Nephron (organoid): ENCODE results near the gene SMTNL2.

ENCODE experiments used
- H3K27ac Mint-ChIP-seq, 3 experiments: 2 replicates each; pipeline ENCODE4 v1.8.0; 2020; ENCODE audit warnings: mixed read lengths in 3 of 3, mild to moderate bottlenecking in 2 of 3, moderate library complexity in 1 of 3
- H3K27me3 Mint-ChIP-seq: 2 replicates; pipeline ENCODE4 v1.8.0; 2021; ENCODE audit warnings: low read depth, mild to moderate bottlenecking, moderate library complexity, mixed read lengths
- H3K36me3 Mint-ChIP-seq: 2 replicates; pipeline ENCODE4 v1.8.0; 2020; ENCODE audit warnings: low read depth, mixed read lengths
- H3K4me1 Mint-ChIP-seq: 2 replicates; pipeline ENCODE4 v1.8.0; 2020; ENCODE audit warnings: mixed read lengths
- H3K4me3 Mint-ChIP-seq, 3 experiments: 2 replicates each; pipeline ENCODE4 v1.8.0; 2020; ENCODE audit warnings: mild to moderate bottlenecking in 3 of 3, mixed read lengths in 3 of 3, moderate library complexity in 2 of 3
- H3K9me3 Mint-ChIP-seq: 2 replicates; pipeline ENCODE4 v1.8.0; 2020; ENCODE audit warnings: mixed read lengths
- CTCF ChIP-seq, 3 experiments: fragments of 200-600 bp; sonication (generic); IDR thresholded peaks; one replicate each; pipeline ENCODE4 v1.5.0; 2021; ENCODE audit warnings: antibody characterized with exemption in 3 of 3; ENCODE audit not compliant: unreplicated experiment in 3 of 3

Gene SMTNL2

GRCh38 chr17:4626734-4627256 is 42.5 kb downstream of the SMTNL2 start:
- Mint-ChIP-seq H3K36me3 (no peaks in the 10 kb centered on the region), H3K9me3 (peaks cover 2% of the 10 kb centered on the region), H3K4me1 (peaks cover 24% of the 10 kb centered on the region), H3K27ac (no peak overlapping the region), H3K4me3 (no peak overlapping the region), H3K27me3 (peaks cover 6% of the 10 kb centered on the region)
- no peak for TF ChIP-seq CTCF (IDR thresholded peaks at IDR 0.05; ENCODE audit: unreplicated experiment in 3 of 3)

- no peak for TF ChIP-seq CTCF (IDR thresholded peaks at IDR 0.05; ENCODE audit: unreplicated experiment in 3 of 3)
- H3K4me3 Mint-ChIP-seq, result no peak overlapping the region
- H3K36me3 Mint-ChIP-seq, result no peaks in the 10 kb centered on the region
- H3K27me3 Mint-ChIP-seq, result peaks cover 42% of the 10 kb centered on the region
- H3K9me3 Mint-ChIP-seq, result no peaks in the 10 kb centered on the region
- no peaks in the 10 kb centered on the region for H3K4me1 Mint-ChIP-seq
- H3K27ac Mint-ChIP-seq, result no peak overlapping the region
Observed at GRCh38 chr17:4631431-4631830, 47.1 kb downstream of the SMTNL2 start.

GRCh38 chr17:4631836-4632580 is 47.7 kb downstream of the SMTNL2 start:
- no peak for TF ChIP-seq CTCF (IDR thresholded peaks at IDR 0.05; ENCODE audit: unreplicated experiment in 3 of 3)
- H3K4me3 Mint-ChIP-seq, result no peak overlapping the region
- H3K4me1 Mint-ChIP-seq, result no peaks in the 10 kb centered on the region
- peaks cover 47% of the 10 kb centered on the region for H3K27me3 Mint-ChIP-seq
- H3K27ac Mint-ChIP-seq, result no peak overlapping the region
- H3K36me3 Mint-ChIP-seq, result no peaks in the 10 kb centered on the region
- H3K9me3 Mint-ChIP-seq, result no peaks in the 10 kb centered on the region

- Mint-ChIP-seq H3K4me1 (no peaks in the 10 kb centered on the region), H3K4me3 (no peak overlapping the region), H3K27me3 (peaks cover 53% of the 10 kb centered on the region), H3K27ac (no peak overlapping the region), H3K9me3 (no peaks in the 10 kb centered on the region), H3K36me3 (no peaks in the 10 kb centered on the region)
- TF ChIP-seq CTCF (IDR thresholded peaks at IDR 0.05; ENCODE audit: unreplicated experiment in 3 of 3), result no peak
Observed at GRCh38 chr17:4632581-4632920, 48.2 kb downstream of the SMTNL2 start.

- H3K4me1 Mint-ChIP-seq, result no peaks in the 10 kb centered on the region
- peaks cover 2% of the 10 kb centered on the region for H3K9me3 Mint-ChIP-seq
- no peaks in the 10 kb centered on the region for H3K36me3 Mint-ChIP-seq
- H3K4me3 Mint-ChIP-seq, result no peak overlapping the region
- TF ChIP-seq CTCF (IDR thresholded peaks at IDR 0.05; ENCODE audit: unreplicated experiment in 3 of 3), result no peak
- no peak overlapping the region for H3K27ac Mint-ChIP-seq
- H3K27me3 Mint-ChIP-seq, result peaks cover 62% of the 10 kb centered on the region
Observed at GRCh38 chr17:4633643-4634042, 49.3 kb downstream of the SMTNL2 start.

- Mint-ChIP-seq H3K27me3 (peaks cover 71% of the 10 kb centered on the region), H3K9me3 (peaks cover 2% of the 10 kb centered on the region), H3K36me3 (no peaks in the 10 kb centered on the region), H3K4me3 (no peak overlapping the region), H3K27ac (no peak overlapping the region), H3K4me1 (no peaks in the 10 kb centered on the region)
- no peak for TF ChIP-seq CTCF (IDR thresholded peaks at IDR 0.05; ENCODE audit: unreplicated experiment in 3 of 3)
Observed at GRCh38 chr17:4634976-4635375, 50.6 kb downstream of the SMTNL2 start.
